HG03139 (cell line): ENCODE measurements around the gene FLT4.

ENCODE experiments used
- ATAC-seq: cut with Tn5 transposase; IDR thresholded peaks from one replicate; pipeline ENCODE4 v1.9.1; 2021; ENCODE audit not compliant: unreplicated experiment

Gene FLT4

DNA sequence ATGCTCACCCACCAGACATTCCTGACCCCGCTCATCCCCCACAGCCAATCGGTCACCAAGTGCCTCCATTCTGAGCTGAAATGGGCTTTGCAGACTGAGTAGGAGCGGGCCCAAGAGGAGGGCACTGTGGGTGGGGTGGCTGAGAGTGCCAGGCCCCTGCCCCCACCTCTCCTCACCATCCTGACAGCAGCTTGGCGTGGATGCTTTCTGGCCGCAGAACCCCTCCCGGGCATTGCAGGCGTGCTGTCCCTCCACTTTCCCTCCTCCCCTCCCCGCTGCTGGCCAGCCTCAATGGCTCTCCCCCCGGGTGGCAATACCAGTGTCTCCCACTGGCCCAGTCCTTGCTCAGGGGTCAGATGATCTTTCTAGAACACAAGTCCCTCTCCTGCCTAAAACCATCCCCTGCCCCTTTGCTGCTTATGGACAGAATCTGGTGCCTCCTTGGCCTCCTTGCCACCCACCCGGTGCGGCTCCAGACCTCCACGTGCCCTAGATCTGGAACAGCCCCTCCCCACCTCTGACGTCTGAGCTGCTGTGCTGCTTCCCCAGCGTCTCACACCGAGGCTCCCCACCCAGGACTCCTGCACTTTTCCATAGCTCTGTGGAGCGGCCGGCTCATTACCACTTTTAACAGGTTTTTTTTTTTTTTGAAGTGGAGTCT, 6.1 kb downstream of the FLT4 start:
- ATAC-seq = no peak

DNA sequence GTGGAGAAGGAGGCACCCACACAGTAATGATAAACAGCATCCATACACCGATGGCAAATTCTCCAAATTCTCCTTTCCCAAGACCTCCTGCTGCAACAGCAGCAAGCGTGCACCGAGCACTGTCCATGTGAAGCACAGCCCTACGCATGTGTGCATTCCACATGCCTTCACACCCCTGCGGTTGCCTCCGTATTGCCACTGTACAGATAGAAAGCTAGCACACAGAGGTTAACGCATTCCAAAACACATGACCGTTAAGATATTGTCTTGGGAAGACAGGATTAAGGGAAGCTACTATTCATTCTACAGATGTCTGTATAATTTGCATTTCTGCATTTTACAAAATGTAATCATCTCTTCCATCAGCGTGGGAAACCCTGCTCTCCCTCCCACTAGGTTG, 6.6 kb downstream of the FLT4 start:
- no peak for ATAC-seq

GRCh38 chr5:180642181-180642775, 7.1 kb downstream of the FLT4 start:
- no peak for ATAC-seq

DNA sequence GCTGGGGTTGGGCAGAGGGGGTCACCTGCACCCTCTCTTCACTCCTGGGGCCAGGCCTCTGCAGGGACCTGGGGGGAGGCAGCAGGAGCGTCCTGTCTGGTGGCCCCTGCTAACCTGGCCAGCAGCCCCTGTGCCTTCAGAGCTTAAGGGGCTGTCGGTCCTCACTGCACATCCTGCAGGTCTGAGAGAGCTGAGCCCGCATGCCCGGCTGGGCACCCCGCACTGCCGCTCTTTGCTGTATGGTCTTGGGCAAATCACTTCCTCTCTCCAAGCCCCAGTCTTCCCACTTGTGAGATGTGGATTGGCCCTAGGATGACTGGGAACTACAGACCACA, 7.9 kb downstream of the FLT4 start:
- no peak for ATAC-seq

- no peak for ATAC-seq
Observed at GRCh38 chr5:180640861-180641565, 8.4 kb downstream of the FLT4 start.

GRCh38 chr5:180640611-180640860, 8.9 kb downstream of the FLT4 start:
- no peak for ATAC-seq

DNA sequence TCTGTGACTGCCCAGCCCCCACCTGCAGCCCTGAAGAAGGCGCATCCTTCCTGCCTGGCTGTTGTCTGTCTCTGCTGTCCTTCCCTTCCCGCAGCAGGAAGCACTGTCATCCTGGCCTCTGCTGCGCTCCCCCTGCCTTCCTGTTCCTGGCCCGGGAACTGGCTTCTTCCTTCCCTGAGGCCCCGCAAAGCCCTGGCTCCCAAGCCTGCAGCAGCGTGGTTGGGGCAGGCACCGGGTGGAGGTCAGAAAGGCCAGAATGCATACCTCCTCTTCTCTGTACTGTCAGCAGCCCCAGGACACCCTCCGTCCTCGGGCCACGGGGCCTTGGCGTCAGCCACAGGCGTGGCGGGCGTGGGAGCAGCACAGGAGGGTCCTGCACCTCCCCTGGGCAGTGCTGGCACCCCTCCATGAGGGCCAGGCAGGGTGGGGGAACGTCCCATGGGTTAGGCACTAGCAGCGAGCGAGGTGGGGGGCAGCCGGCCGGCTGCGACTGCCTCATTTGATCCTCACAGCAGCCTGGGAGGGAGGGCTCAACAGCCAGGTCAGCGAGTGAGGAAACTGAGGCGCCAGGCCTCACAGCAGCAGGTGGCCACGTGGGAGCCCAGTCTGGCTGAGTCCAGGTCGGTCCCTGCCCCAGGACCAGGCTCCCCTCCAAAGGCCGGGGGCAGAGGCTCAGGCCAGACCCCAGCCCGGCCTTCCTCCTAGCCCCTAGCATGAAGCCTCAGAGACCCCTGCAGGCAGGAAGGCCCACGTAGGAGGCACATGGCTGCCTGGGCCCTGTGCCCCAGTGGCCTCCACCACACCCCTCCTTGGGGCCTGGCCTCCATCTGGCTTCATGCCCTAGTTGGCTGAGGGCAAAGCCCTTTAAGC, 9.4 kb downstream of the FLT4 start:
- ATAC-seq = no peak

DNA sequence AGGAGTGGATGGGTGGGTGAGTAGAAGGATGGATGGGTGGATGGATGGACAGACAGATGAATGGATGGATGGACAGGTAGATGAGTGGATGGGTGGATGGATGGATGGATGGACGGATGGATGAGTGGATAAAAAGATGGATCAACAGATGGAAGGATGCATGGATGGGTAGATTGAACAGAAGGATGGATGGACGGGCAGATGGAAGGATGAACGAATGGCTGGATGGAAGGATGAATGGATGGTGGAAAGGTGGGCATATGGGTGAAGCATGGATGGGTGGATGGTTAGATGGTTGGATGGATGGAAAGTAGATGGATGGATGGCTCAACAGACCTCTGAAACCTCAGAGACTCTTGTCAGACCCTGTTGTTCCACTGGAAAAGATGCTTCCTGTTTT, 10.1 kb downstream of the FLT4 start:
- no peak for ATAC-seq

GRCh38 chr5:180637962-180638680, 11.3 kb downstream of the FLT4 start:
- no peak for ATAC-seq

DNA sequence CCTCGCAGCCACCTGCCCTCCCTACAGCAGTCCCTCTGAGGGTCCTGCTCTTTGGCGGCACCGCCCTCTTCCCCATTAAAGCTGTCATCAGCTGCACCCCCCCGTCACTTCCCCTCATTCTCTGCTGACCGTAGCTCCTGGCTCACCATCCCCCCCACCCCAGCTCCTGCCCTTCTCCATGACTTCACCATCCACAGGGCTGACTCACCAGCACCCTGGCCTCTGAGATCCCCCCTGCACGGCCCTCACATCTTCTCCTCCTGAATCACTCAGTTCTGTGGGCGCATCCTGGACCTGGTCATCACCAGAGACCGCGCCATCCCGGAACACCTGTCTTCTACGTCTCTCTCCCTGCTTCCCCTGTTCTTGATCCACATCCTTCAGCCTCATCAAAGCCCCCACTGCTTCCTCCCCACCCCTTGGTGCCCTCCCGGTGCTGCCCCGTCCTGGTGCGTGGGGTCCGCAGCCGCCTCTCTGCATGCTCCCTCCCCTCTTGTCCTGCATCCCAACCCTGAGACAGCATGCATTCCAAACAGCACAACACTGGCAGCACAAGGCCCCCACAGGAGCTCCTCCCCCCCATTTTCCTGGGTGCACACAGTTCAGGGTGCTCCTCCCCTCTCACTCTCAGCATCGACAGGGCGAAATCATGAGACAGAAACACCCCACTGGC, 12.9 kb downstream of the FLT4 start:
- ATAC-seq = no peak

DNA sequence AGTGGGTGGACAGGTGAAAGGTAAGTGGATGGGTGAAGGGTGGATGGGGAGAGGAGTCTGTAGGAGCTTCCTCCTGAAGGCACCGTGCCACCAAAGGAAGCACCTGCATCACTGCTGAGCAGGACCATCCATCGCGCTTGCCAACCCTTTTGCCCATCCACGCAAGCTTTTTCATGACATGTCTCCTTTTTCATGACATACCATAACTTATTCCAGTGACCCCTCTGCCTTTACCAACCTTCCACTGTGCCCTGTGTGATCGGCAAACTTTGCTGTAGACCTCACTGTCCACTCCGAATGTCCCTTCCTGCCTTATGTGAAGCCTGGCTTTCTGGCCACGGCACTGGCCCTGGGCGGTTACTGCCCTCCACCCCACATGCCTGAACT, 13.4 kb downstream of the FLT4 start:
- ATAC-seq = no peak

DNA sequence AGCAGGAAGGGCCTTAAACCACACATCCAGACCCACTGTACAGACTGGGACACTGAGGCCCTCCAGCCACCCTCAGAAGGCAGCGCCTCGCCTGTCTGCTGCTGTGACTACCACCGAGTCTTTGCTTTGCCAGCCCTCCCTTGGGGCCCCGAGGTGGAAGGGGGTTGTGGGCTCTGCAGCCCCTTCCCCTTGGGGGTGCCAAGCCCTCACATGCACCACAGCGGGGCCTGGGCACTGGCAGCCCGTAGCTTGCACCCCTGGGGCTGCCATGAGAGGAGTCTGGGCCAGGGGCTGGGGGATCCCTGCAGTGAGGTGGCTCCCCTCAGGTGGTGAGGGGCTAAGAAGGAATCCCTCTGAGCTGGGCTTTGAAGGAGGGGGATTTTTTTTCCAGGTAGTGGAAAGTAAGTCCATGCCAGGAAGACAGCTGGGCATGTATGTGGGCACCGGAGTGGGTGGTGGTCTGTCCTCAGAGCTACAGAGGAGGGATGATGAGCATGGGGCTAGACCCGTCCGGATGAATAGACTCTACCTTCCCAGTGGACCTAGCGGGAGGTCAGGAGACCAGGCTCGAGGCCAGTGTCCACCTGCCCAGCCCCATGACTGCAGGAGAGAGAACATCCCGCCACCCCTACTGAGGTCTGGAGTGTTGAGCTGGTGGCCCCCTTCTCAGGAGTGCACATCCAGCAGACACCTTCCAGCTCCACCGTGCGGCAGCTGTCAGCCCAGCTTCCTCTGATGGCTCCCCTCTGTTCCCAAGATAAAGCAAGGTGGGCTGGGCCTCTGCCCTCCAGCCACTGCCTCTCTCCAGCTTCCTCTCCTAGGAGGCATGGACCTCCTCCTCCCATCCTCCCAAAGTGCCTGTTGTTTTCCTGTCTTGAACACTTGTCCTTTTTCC, 15.9 kb downstream of the FLT4 start:
- ATAC-seq = no peak

DNA sequence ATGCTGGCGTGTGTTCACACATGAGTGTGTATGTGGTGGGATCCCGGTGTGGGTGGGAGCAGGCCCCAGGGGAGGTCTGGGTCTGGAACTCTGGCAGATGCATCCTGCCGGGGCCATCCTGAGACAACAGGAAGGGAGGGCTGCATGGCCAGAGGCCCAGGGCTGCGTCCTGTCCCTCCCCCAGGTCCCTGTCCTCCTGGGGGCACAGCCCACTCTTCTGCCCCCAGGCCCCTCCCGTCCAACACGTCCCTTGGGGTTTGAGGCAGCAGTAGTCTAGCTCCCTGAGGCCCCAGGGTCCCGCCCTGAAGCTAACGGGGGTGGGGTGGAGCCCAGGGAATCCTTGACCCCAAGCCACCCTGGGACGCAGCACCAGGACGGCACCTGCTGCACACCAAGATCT, 16.6 kb downstream of the FLT4 start:
- ATAC-seq = no peak

DNA sequence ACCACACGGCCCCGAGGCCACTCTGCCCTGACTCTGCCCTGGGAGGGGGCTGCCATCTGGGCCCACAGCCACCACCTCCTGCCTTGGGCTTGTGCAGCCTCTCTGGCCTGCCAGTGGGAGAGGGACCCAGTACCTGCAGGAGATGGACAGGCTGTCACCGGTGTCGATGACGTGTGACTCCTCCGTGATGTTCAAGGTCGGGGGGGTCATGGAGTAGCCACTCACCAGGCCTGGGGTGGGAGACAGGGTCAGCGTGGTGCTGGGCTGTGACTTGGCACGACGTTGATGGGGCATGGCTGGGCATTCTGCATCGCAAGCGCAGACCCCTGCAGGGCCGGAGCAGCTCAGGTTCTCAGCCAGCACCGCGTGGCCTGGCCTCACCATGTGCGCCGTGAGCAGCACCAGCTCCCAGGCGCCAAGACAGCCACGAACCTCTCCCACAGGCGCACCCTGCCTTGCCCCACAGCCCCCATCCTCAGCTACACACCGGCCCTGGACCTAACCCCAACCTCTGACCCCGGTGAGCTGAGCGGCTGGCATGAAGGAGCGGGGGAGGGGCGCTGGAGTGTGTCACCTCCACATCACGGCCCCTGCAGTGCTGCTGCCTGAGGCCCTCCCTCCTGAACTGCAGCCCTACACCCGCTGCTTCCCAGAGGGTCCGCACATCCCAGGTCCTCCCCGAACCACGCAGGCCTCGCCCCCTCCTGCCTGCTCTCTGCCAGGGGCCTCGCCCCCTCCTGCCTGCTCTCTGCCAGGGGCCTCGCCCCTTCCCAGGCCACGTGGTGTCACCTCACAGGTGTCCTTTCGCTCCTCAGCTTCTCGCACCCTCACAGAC, 17.6 kb downstream of the FLT4 start:
- ATAC-seq = no peak

- no peak for ATAC-seq
Observed at GRCh38 chr5:180630426-180630825, 19.0 kb downstream of the FLT4 start.

DNA sequence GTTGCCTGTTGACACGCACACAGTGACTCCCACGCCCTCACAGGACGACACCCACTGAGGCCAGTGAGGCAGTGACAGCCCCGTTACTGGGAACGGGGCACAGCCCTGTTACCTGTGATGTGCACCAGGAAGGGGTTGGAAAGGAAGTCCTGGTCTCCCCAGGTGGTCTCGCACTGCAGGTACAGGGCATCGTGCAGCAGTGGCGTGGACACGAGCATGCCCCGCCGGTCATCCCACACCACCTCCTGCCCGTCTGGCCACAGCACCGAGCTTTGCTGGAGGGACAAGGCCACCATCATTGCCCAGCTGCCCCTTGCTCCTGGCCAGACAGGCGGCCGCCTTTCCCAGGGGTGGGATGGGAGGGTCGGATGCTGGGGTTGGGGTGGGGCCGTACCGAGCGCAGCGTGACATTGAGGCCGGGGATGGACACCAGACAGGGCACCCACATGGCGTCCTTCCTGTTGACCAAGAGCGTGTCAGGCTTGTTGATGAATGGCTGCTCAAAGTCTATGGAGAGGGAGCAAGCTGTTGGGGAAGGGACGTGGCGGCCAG, 19.5 kb downstream of the FLT4 start:
- no peak for ATAC-seq

DNA sequence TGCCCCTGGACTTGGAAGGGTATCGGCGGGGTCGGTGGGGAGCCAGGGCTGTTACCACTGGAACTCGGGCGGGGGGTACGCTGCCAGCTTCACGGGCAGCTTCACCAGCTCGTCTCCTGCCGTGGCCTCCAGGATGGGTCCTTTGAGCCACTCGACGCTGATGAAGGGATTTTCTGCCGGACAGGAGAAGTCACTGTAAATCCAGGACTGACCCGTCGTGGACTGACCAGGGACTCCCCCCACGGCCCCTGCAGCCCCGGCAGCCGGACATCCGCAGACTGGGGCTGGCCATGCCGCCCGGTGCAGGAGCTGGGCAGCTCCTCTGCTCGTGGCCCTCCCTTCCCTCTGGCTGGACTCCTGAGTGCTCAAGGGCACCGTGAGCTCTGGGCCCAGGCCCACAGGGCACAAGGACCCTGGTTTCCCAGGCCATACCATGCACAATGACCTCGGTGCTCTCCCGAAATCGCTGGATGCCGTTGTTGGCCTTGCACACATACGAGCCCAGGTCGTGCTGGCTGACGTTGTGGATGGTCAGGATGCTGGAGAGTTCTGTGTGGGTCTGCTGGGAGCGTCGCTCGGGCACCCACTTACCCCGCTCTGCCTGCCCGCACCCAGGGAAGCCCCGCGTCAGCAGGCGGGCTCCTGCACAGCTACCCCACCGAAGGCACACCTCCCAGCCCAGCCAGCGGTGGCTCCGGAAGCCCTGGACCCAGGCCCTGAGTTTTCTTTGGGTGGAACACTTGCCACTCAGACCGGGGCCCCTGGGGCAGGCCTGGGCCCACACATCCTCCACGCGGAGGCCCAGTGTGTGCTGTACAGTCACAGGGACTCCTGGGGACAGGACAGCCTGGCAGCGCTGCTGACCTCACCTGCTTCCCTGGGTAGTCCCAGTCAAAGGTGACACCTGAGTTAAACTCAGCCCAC, 20.3 kb downstream of the FLT4 start:
- ATAC-seq = no peak

GRCh38 chr5:180628211-180628610, 21.2 kb downstream of the FLT4 start:
- ATAC-seq = no peak
